ENCODE results near the gene PIGO. TPM values are rescaled to one million over a fixed set of nuclear protein-coding genes. Genes with fewer than 3 reads are reported as not detected.

PIGO gene
- total and polyA plus RNA-seq, 9 of the 15 experiments (the other 6 are each of a cell fraction or from before 2014, with no cell fraction given), result 5.4 to 13.7 (median 9.7) TPM

DNA sequence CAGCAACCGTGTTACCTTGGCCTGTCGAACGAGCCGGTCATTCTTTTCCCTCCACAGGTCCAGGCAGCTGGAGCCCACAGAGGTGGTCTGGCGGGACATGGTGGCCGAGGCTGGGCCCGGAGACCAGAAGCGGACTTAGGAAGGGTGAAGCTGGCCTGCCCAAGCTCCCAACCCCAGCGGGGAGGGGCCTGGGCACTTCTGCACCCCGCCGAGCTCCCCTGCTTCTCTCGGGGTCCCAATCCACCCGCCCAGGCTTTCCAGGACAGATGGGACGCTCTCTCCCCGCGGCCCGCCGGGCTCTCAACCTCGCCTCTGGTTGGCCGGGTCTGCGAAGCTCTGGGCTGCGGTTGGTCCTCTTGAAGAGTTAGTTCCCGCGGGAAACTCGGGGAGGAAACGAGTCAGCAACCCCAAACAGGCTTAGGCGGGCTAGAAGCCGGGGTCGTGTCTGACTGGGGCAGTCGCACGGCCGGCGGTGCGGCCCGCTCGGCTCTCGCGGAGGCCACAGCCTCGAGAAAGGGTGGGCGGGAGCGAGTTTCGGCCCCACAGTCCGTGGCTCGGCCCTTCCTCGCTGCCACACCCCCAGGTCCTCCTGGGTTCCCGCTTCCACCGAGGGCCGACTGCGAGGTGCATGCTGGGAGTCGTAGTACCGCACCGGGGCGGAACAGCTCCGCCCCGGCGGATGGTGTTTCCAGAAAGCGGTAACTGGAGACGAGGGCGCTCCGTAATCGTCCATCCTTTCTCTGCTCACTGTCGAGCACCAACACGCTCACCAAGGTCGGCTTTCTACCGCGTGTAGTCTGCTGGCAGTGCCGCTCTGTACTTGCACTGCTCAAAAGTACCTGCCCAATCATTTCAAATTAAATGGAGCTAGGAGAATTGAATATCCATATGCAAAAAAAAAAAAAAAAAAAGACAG lies 16.7 kb downstream of the PIGO start, which contains the start of gene FANCG (continued):
- TF ChIP-seq, protein P1, sequence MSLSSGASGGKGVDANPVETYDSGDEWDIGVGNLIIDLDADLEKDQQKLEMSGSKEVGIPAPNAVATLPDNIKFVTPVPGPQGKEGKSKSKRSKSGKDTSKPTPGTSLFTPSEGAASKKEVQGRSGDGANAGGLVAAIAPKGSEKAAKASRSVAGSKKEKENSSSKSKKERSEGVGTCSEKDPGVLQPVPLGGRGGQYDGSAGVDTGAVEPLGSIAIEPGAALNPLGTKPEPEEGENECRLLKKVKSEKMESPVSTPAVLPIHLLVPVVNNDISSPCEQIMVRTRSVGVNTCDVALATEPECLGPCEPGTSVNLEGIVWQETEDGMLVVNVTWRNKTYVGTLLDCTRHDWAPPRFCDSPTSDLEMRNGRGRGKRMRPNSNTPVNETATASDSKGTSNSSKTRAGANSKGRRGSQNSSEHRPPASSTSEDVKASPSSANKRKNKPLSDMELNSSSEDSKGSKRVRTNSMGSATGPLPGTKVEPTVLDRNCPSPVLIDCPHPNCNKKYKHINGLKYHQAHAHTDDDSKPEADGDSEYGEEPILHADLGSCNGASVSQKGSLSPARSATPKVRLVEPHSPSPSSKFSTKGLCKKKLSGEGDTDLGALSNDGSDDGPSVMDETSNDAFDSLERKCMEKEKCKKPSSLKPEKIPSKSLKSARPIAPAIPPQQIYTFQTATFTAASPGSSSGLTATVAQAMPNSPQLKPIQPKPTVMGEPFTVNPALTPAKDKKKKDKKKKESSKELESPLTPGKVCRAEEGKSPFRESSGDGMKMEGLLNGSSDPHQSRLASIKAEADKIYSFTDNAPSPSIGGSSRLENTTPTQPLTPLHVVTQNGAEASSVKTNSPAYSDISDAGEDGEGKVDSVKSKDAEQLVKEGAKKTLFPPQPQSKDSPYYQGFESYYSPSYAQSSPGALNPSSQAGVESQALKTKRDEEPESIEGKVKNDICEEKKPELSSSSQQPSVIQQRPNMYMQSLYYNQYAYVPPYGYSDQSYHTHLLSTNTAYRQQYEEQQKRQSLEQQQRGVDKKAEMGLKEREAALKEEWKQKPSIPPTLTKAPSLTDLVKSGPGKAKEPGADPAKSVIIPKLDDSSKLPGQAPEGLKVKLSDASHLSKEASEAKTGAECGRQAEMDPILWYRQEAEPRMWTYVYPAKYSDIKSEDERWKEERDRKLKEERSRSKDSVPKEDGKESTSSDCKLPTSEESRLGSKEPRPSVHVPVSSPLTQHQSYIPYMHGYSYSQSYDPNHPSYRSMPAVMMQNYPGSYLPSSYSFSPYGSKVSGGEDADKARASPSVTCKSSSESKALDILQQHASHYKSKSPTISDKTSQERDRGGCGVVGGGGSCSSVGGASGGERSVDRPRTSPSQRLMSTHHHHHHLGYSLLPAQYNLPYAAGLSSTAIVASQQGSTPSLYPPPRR (CRISPR knock-in tag; IDR thresholded peaks at IDR 0.05; ENCODE audit: borderline replicate concordance), result no peak
- TF ChIP-seq ARID2 (IDR thresholded peaks at IDR 0.05) (no peak), PHB (CRISPR knock-in tag; IDR thresholded peaks at IDR 0.05) (no peak), PHF8 (IDR thresholded peaks at IDR 0.05; ENCODE audit: borderline replicate concordance, low read length) (peak; percentile 66; the same call in 1 of the 2 replicates), ZNF124 (CRISPR knock-in tag; IDR thresholded peaks at IDR 0.05) (no peak), POLR2B (IDR thresholded peaks at IDR 0.05; ENCODE audit: low read depth, partially characterized antibody) (peak; percentile 20), GTF2E2 (tag; IDR thresholded peaks at IDR 0.05) (no peak), RBFOX2 (IDR thresholded peaks at IDR 0.05; ENCODE audit: low read depth, low read length) (peak; percentile 88), FIP1L1 (IDR thresholded peaks at IDR 0.05; ENCODE audit: low read depth, low read length, poor library complexity, severe bottlenecking) (no peak), POLR2G (IDR thresholded peaks at IDR 0.05; ENCODE audit: low read depth, low read length) (peak; percentile 95), ARHGAP35 (IDR thresholded peaks at IDR 0.05; ENCODE audit: partially characterized antibody) (no peak), FOXP1 (CRISPR knock-in tag; IDR thresholded peaks at IDR 0.05) (peak; percentile 42; the same call in 1 of the 2 replicates), NFE2L1 (tag; IDR thresholded peaks at IDR 0.05; ENCODE audit: borderline replicate concordance, low read depth) (no peak), RB1 (IDR thresholded peaks at IDR 0.05; ENCODE audit: low read depth) (peak; percentile 93), FOXA3 (CRISPR knock-in tag; conservative IDR thresholded peaks at IDR 0.05 in 1 of 2, IDR thresholded peaks at IDR 0.05 in 1 of 2) (0 out of 4 replicates have a peak, but pooled peaks of 1 of the 2 experiments have one; percentile 29)
- TF ChIP-seq, protein P2, sequence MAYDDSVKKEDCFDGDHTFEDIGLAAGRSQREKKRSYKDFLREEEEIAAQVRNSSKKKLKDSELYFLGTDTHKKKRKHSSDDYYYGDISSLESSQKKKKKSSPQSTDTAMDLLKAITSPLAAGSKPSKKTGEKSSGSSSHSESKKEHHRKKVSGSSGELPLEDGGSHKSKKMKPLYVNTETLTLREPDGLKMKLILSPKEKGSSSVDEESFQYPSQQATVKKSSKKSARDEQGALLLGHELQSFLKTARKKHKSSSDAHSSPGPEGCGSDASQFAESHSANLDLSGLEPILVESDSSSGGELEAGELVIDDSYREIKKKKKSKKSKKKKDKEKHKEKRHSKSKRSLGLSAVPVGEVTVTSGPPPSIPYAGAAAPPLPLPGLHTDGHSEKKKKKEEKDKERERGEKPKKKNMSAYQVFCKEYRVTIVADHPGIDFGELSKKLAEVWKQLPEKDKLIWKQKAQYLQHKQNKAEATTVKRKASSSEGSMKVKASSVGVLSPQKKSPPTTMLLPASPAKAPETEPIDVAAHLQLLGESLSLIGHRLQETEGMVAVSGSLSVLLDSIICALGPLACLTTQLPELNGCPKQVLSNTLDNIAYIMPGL (CRISPR knock-in tag; IDR thresholded peaks at IDR 0.05), result no peak
- TF ChIP-seq, protein P3, sequence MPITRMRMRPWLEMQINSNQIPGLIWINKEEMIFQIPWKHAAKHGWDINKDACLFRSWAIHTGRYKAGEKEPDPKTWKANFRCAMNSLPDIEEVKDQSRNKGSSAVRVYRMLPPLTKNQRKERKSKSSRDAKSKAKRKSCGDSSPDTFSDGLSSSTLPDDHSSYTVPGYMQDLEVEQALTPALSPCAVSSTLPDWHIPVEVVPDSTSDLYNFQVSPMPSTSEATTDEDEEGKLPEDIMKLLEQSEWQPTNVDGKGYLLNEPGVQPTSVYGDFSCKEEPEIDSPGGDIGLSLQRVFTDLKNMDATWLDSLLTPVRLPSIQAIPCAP (CRISPR knock-in tag; IDR thresholded peaks at IDR 0.05; ENCODE audit: borderline replicate concordance), result no peak

All from K562 (cell line).